SK-N-SH treated with all-trans-retinoic acid at 6 μM for 48 hours (cell line): ENCODE data around the gene ATRNL1.

Experiments
- ATAC-seq: fragments of 200-7000 bp; cut with Tn5 transposase; 3 replicates; pipeline ENCODE4 v1.9.1; 2020; ENCODE audit warnings: mild to moderate bottlenecking, moderate library complexity
- ARNTL ChIP-seq: fragments of 450-650 bp; formaldehyde crosslinking; IDR thresholded peaks from 2 replicates; pipeline ENCODE4 v1.5.0; 2020; ENCODE audit warnings: low read depth, mild to moderate bottlenecking, moderate library complexity, borderline replicate concordance
- BACH2 ChIP-seq: fragments of 250-450 bp; sonication (Bioruptor Pico); IDR thresholded peaks from 2 replicates; pipeline ENCODE4 v1.9.0; 2021; ENCODE audit warnings: mild to moderate bottlenecking, borderline replicate concordance
- CREB5 ChIP-seq: fragments of 250-450 bp; sonication (Bioruptor Pico); IDR thresholded peaks from 2 replicates; pipeline ENCODE4 v1.5.1; 2020; ENCODE audit warnings: low read depth, mild to moderate bottlenecking, moderate library complexity
- CSDC2 ChIP-seq: fragments of 250-450 bp; sonication (Bioruptor Pico); IDR thresholded peaks from 2 replicates; pipeline ENCODE4 v1.5.0; 2020; ENCODE audit warnings: mild to moderate bottlenecking, moderate library complexity
- CSRNP3 ChIP-seq: fragments of 250-450 bp; sonication (Bioruptor Pico); IDR thresholded peaks from 2 replicates; pipeline ENCODE4 v1.5.1; 2021; ENCODE audit warnings: mild to moderate bottlenecking, moderate library complexity
- ESRRG ChIP-seq: fragments of 250-450 bp; sonication (Bioruptor Pico); IDR thresholded peaks from 2 replicates; pipeline ENCODE4 v1.6.1; 2021; ENCODE audit warnings: mild to moderate bottlenecking
- GLIS3 ChIP-seq: fragments of 250-450 bp; sonication (Bioruptor Pico); IDR thresholded peaks from 2 replicates; pipeline ENCODE4 v1.5.0; 2020; ENCODE audit warnings: mild to moderate bottlenecking, moderate library complexity
- ISL1 ChIP-seq: fragments of 250-450 bp; sonication (Bioruptor Pico); IDR thresholded peaks from 2 replicates; pipeline ENCODE4 v2.1.2; 2022; ENCODE audit warnings: mild to moderate bottlenecking, moderate library complexity
- OSR1 ChIP-seq: fragments of 250-450 bp; sonication (Bioruptor Pico); IDR thresholded peaks from 2 replicates; pipeline ENCODE4 v1.8.0; 2022; ENCODE audit warnings: moderate library complexity, mild to moderate bottlenecking, inconsistent platforms
- PATZ1 ChIP-seq: fragments of 250-450 bp; sonication (Bioruptor Pico); IDR thresholded peaks from 2 replicates; pipeline ENCODE4 v1.8.0; 2020; ENCODE audit warnings: mild to moderate bottlenecking, moderate library complexity, borderline replicate concordance
- PPARA ChIP-seq: fragments of 250-450 bp; sonication (Bioruptor Pico); IDR thresholded peaks from 2 replicates; pipeline ENCODE4 v1.5.0; 2020; ENCODE audit warnings: mild to moderate bottlenecking, borderline replicate concordance
- RARB ChIP-seq: fragments of 250-450 bp; sonication (Bioruptor Pico); IDR thresholded peaks from 2 replicates; pipeline ENCODE4 v1.8.0; 2021; ENCODE audit warnings: mild to moderate bottlenecking, moderate library complexity
- SNAI2 ChIP-seq: fragments of 250-450 bp; sonication (Bioruptor Pico); IDR thresholded peaks from 2 replicates; pipeline ENCODE4 v1.5.0; 2020; ENCODE audit warnings: mild to moderate bottlenecking, moderate library complexity
- TCF4 ChIP-seq: fragments of 250-450 bp; sonication (Bioruptor Pico); IDR thresholded peaks from 2 replicates; pipeline ENCODE4 v1.8.0; 2021; ENCODE audit warnings: mild to moderate bottlenecking, moderate library complexity, borderline replicate concordance
- TOX ChIP-seq: fragments of 250-450 bp; sonication (Bioruptor Pico); IDR thresholded peaks from 2 replicates; pipeline ENCODE4 v1.8.0; 2021; ENCODE audit warnings: mild to moderate bottlenecking, moderate library complexity, borderline replicate concordance
- TSHZ2 ChIP-seq: fragments of 250-450 bp; sonication (Bioruptor Pico); IDR thresholded peaks from 2 replicates; pipeline ENCODE4 v1.5.0; 2020; ENCODE audit warnings: mild to moderate bottlenecking, moderate library complexity
- ZC3H10 ChIP-seq: fragments of 250-450 bp; sonication (Bioruptor Pico); IDR thresholded peaks from 2 replicates; pipeline ENCODE4 v1.5.1; 2021; ENCODE audit warnings: mild to moderate bottlenecking, moderate library complexity
- ZFP3 ChIP-seq: fragments of 250-450 bp; sonication (Bioruptor Pico); IDR thresholded peaks from 2 replicates; pipeline ENCODE4 v1.5.0; 2020; ENCODE audit warnings: mild to moderate bottlenecking, moderate library complexity
- ZNF70 ChIP-seq: fragments of 450-650 bp; formaldehyde crosslinking; IDR thresholded peaks from 2 replicates; pipeline ENCODE4 v1.5.0; 2020; ENCODE audit warnings: mild to moderate bottlenecking, moderate library complexity

ATRNL1 gene

GRCh38 chr10:115050375-115051010, 42.7 kb upstream of the ATRNL1 start:
- ATAC-seq = no peak
- no peak for TF ChIP-seq ISL1 (CRISPR knock-in tag)
- TF ChIP-seq ARNTL (CRISPR knock-in tag) = no peak
- TF ChIP-seq ZNF70 (CRISPR knock-in tag) = no peak
- TF ChIP-seq PATZ1 (CRISPR knock-in tag) = no peak
- TF ChIP-seq PPARA = no peak
- no peak for TF ChIP-seq BACH2 (CRISPR knock-in tag)
- TF ChIP-seq CSDC2 (CRISPR knock-in tag) = peak; percentile 95; the same call in 1 of the 2 replicates
- TF ChIP-seq OSR1 (CRISPR knock-in tag) = no peak

- no peak for ATAC-seq
- no peak for TF ChIP-seq TOX (CRISPR knock-in tag)
- no peak for TF ChIP-seq ARNTL (CRISPR knock-in tag)
- TF ChIP-seq TCF4 (CRISPR knock-in tag) = no peak
- no peak for TF ChIP-seq PATZ1 (CRISPR knock-in tag)
- TF ChIP-seq ZFP3 (CRISPR knock-in tag) = no peak
- no peak for TF ChIP-seq RARB (CRISPR knock-in tag)
- no peak for TF ChIP-seq TSHZ2 (CRISPR knock-in tag)
- no peak for TF ChIP-seq PPARA
- TF ChIP-seq ESRRG (CRISPR knock-in tag) = no peak
- no peak for TF ChIP-seq CREB5 (CRISPR knock-in tag)
- TF ChIP-seq CSRNP3 = no peak
- no peak for TF ChIP-seq ZC3H10 (CRISPR knock-in tag)
- no peak for TF ChIP-seq GLIS3 (CRISPR knock-in tag)
- TF ChIP-seq, all 23 proteins: peak for 0
Observed at GRCh38 chr10:115051216-115051615, 41.9 kb upstream of the ATRNL1 start.

- no peak for ATAC-seq
- no peak for TF ChIP-seq PPARA
Observed at GRCh38 chr10:115052226-115052625, 40.9 kb upstream of the ATRNL1 start.

GRCh38 chr10:115052728-115053127, 40.4 kb upstream of the ATRNL1 start:
- ATAC-seq = no peak
- TF ChIP-seq SNAI2 (no peak), CSRNP3 (no peak), BACH2 (CRISPR knock-in tag) (no peak), ZFP3 (CRISPR knock-in tag) (no peak), PATZ1 (CRISPR knock-in tag) (no peak)
